OCI-LY1 (cell line): ENCODE measurements around the gene PDGFRB.

Source experiments
- EZH2 ChIP-seq: fragments of 200-600 bp; sonication (generic), shearing (Covaris generic); IDR thresholded peaks from 2 replicates; pipeline ENCODE4 v1.8.0; 2017; ENCODE audit warnings: borderline replicate concordance, mixed run types, mild to moderate bottlenecking, antibody characterized with exemption, low read length, moderate library complexity, mixed read lengths
- TF ChIP-seq, protein P1 (sequence below): fragments of 200-600 bp; sonication (generic), shearing (Covaris generic); IDR thresholded peaks from 2 replicates; pipeline ENCODE4 v1.5.1; 2017; ENCODE audit warnings: mild to moderate bottlenecking, antibody characterized with exemption, low read length, moderate library complexity, mixed read lengths

DNA sequence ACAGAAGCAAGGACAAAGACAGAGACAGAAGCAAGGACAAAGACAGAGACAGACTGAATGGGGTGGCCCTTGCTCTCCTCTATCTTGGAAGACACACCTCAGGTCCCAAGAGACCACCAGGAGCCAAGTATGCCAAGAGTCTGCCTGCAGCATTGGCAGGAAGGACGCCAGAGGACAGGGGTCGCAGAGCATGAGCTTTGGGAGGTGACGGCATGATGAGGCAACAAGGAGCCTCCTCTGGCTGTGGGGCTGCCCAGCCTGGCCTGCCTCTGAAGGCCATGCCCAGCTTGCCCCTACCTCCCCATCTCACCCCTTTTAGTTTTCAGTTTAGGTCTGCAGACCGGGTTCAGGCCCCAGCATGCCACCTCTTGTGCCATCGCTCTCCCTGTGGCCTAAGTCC is 17.6 kb downstream of the PDGFRB start:
- TF ChIP-seq, protein P1, sequence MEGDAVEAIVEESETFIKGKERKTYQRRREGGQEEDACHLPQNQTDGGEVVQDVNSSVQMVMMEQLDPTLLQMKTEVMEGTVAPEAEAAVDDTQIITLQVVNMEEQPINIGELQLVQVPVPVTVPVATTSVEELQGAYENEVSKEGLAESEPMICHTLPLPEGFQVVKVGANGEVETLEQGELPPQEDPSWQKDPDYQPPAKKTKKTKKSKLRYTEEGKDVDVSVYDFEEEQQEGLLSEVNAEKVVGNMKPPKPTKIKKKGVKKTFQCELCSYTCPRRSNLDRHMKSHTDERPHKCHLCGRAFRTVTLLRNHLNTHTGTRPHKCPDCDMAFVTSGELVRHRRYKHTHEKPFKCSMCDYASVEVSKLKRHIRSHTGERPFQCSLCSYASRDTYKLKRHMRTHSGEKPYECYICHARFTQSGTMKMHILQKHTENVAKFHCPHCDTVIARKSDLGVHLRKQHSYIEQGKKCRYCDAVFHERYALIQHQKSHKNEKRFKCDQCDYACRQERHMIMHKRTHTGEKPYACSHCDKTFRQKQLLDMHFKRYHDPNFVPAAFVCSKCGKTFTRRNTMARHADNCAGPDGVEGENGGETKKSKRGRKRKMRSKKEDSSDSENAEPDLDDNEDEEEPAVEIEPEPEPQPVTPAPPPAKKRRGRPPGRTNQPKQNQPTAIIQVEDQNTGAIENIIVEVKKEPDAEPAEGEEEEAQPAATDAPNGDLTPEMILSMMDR, result no peak
- TF ChIP-seq EZH2, result no peak
